HL-60/S4 (cell line): Measurements from ENCODE around the gene GDF10.

Source experiments
- in situ Hi-C: fragments of 300-500 bp; cut with MboI; formaldehyde crosslinking; loops from 2 replicates; pipeline ENCODE4 v1.14.3; 2022; ENCODE audit warnings: low sequenced_read_pairs

Gene GDF10

DNA sequence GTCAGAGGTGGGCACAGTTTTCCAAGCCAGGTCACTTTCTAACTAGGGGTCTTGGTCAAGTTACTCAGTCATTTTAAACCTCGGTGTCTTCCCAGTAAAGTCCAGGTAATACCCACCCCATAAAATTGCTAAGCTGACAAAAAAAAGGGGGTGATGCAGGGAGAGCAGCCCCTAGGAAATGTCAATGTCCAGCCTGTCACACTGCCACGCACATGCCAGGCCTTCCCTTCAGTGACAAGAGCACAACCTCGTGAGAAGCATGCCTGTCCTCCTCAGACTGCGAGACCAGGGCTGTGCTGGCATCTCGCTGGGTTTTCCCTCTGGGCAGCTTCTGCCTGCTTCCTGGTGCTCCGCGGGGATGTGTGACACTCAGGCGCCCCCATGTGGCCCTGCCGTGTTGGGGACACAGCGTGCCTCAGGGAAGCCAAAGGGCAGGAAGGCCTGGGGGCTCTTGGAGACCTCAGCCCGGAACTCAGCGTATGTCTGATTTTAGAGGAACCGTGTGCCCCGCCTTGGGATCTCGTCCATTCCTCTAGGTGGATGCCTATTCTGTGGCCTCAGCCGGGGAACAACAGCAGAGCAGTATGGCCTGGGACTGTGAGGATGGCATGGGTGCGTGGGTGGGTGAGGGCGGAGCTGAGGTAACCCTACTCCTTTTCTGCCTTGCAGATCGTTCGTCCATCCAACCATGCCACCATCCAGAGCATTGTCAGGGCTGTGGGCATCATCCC, 12.1 kb downstream of the GDF10 start:
- in situ Hi-C loops = loop anchor here (5.0 kb wide), 1 partner anchor 260 kb away; no protein-coding TSS in a partner anchor

DNA sequence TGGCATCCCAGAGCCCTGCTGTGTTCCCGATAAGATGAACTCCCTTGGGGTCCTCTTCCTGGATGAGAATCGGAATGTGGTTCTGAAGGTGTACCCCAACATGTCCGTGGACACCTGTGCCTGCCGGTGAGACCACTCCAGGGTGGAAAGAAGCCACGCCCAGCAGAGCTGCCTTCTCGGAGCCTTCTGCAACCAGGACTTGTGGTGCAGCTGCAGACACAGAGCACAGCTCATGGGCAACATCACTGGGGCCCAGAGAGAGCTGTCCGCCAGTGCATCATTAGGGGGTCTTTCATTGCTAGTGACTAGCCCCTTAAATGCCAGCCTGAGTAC, 12.6 kb downstream of the GDF10 start:
- in situ Hi-C loops = loop anchor here (5.0 kb wide), 1 partner anchor 260 kb away; no protein-coding TSS in a partner anchor

DNA sequence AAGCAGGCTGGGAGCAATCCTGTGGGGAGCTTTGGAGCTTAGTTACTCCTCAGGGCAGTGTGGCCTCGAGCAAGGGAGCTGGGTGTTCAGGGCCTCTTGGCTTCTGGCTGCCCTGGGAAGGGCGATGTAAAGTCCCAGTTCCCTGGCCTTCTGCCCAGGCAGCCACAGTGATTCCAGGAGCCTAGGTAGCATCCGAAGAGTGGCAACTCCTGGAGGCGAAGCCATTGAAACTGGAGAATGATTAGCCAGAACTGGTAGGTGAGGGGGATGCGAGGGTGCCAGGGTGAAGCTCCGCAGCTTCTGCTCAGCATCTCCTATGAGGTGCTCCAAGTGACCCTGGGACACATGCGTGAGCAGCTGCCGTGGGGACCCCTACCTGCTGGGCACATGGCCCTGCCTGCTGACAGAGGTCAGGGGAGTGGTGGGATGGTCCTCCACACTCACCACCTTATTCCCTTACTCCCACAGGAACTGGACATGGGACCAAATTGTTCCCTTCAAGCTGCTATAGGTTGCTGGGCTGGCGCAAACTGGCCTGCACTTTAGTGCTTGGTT, 14.5 kb downstream of the GDF10 start:
- in situ Hi-C loops = loop anchor here (5.0 kb wide), 1 partner anchor 262 kb away; no protein-coding TSS in a partner anchor

DNA sequence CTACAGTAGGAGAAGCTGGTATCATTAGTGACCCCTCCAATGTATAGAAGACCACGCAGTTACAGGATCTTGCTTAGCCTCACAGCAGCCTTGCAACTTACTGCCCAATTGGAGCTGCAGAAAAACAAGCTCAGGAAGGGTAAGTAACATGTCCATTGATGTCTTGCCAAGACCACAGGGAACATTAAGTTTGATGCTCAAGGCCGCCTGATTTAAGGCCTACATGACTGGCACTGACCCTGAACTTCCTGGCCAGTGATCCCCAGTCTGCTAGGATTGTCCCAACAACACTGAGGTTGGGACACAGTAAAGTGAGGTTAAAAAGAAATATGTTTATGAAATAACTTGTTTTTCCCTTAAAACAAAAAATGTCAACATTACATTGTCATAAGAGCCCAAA, 15.4 kb downstream of the GDF10 start:
- in situ Hi-C loops = no loop called here

DNA sequence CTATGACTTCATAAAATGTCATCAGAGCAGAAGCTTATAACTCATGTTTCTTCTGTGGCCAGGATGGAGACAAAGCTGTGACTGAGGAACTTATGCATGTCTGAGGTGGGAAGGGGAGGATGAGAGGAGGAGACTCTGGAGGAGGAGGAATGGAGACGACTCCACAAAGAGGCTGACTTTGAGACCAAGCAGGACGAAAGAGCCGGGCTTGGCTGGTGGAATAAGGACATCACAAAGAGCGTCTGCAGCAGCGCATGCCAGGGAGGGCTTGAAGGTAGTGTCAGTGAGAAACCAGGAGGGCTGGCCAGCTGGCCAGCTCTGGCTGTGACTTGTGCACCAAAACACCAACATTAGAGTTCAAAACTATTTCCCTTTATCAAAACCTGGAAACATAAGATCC, 16.1 kb downstream of the GDF10 start:
- in situ Hi-C loops = no loop called here

DNA sequence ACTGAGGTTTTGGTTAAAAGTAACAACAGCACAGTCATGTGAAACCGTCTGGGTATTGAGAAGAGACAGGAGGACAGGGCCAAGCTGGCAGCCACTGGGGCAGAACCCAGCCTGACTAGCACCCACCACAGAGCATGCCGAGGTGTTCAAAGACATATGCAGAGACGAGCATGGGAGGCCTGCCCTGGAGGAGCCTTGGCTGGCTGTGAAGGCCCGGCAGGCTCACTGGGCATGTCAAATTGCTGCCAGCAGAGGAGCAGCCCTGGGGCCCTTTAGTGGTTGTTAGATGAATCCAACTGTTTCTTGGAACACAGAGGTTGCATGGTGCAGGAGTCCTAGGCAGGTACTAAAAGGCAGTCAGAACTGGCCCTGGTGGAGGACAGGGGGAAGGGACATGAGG, 17.3 kb downstream of the GDF10 start:
- in situ Hi-C loops = no loop called here

DNA sequence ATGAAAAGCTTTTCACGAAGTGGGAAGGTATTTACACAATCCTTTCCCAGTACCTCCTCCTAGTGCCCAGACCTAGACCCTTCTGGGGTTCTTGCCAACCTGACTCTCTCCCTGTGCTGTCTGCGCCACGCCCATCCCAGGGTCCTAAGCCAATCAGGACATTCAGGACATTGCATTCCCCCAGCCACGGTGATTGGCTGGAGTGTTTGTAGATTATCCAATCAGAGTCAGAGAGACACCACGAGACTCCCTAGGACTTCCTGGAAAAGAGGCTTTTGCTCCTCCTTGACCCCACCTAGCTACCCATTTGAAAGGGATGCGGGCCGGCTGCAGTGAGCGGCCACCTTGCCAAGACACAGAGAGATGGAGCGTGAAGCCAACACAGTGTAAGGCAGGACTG, 18.7 kb downstream of the GDF10 start:
- in situ Hi-C loops = no loop called here

DNA sequence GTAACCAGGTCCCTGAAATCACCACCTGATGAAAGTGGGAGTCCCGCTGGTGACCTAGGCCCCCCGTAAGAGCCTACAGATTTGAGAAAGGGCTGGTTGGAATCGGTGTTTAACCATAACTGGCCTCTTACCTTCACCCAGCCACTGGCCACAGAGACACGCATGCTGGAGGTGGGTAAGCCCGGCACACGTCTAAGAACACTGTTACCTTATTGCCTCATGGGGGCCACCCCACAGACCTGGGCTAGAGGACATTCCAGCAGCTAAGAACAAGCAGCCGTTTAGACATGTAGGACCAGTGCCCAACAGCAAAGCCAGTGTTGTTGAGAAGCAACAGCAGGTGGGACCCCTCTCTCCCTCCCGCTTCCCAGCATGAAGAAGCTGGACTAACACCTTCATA, 19.8 kb downstream of the GDF10 start:
- in situ Hi-C loops = no loop called here

DNA sequence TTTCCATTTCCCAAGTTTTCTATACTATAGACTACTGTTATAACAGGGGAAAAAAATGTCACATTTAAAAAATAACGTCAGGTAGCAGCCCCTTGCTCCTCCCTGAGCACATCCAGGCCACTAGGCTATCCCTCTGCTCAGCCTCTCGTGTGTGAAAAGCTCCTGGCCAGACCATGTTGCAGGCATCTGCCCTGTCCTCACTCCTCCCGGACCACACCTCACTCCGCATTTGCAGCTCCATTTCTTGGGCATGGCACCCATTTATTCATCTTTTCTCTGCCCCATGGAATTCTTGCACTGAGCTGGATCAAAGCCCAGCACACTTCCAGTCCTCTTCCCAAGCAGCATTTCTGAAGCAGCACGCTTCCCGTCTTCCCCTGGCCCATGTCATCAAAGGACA, 20.8 kb downstream of the GDF10 start:
- in situ Hi-C loops = no loop called here

DNA sequence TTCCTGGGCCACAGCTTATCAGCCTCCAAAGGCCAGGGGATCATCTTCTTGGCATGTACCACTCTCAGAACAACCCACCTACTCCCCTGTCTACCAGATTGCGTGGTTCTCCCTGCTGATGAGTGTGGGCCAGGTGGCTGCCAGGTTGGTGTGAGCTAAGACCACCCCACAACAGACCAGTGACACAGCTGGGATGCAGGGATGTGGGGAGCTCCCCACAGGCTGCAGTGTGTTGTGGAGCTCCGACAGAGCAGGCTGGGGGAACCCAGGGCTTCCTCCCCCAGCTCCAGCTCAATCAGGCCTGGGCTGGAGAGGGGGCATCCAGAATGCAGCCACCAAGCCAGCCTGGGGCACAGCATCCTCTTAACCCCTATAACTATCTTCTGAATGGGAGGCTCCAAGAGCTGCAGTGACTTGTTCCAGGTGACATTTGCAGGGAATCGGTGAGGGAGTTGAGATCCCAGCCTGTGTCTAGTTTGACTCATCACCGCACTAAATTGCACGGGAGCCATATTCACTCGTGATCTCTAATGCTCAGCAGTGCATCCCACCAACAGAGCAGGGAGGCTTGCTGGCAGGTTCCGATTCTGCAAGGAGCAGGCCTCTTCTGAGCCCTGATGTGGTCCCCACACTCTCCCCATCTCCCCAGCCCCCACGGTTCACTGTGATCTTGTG, 21.7 kb downstream of the GDF10 start:
- in situ Hi-C loops = no loop called here

DNA sequence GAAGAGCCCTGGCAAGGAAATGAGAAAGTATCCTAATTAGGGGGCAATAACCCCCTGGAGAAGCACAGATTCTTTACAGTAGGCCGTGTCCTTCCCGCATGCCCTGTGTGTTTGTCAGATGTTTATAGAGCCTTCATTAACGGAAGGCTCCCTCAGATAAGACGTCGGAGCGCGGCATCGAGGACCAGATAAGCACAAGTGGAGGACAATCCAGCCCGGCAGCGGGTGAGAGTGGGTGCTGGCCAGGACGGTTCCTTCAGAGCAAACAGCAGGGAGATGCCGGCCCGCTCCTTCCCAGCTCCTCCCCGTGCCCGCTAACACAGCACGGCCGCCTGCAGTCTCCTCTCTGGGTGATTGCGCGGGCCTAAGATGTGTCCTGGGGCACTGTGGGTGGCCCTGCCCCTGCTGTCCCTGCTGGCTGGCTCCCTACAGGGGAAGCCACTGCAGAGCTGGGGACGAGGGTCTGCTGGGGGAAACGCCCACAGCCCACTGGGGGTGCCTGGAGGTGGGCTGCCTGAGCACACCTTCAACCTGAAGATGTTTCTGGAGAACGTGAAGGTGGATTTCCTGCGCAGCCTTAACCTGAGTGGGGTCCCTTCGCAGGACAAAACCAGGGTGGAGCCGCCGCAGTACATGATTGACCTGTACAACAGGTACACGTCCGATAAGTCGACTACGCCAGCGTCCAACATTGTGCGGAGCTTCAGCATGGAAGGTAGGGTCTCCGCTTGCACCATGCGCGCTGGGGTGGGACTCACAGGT, 22.5 kb downstream of the GDF10 start, which contains the start of gene GDF2:
Gene GDF2, plus strand, starts transcription at position 155 of the 762 bp plus-strand sequence. Its CDS starts 215 bp downstream, at position 370.
- in situ Hi-C loops = no loop called here

DNA sequence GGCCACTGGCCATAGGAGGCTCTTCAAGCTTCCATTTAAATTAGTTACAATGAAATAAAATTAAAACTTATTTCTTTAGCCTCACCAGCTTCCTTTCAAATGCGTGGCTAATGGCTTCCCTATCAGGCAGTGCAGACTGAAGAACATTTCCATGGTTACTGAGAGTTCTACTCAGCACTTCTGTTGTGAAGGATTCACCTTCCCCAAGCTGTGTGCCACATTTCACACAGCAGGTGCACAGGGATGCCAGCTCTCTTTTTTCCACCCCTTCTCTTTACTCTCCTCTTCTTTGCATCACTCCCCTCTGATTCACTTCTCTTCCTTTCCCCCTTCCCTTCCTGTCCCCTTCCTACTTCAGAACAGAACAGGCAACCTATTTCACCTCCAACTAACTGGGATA, 23.1 kb downstream of the GDF10 start:
- in situ Hi-C loops = no loop called here

DNA sequence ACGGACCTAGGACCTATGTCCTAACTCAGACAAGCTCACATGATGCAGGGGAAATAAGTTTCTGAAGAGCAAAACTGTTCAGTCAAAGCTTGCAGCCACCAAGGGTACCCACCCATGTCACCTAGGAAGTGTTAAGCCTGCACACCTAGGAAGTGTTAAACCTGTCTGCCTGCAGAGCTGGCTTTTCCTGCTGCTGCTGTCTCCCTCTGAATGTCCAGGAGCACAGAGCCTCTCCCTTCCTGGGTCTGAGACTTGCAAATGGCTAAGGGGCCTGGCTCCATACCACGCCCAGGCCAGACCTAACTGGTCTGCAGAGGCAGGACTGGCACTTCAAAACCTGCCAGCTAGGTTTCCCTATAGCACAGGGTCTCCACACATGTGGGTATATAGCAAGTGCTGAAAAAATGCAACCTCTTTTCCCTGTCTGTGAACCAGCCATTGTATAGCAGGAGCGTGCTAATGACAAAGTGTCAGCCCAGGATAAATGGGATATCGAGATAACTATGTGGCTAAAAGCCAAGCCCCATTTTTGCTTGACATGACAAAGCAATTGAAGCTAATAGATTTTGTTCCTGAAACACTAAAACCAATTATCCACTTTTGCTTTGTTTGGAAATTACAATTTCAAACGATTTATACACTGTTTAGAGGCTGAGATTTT, 23.8 kb downstream of the GDF10 start:
- in situ Hi-C loops = no loop called here

DNA sequence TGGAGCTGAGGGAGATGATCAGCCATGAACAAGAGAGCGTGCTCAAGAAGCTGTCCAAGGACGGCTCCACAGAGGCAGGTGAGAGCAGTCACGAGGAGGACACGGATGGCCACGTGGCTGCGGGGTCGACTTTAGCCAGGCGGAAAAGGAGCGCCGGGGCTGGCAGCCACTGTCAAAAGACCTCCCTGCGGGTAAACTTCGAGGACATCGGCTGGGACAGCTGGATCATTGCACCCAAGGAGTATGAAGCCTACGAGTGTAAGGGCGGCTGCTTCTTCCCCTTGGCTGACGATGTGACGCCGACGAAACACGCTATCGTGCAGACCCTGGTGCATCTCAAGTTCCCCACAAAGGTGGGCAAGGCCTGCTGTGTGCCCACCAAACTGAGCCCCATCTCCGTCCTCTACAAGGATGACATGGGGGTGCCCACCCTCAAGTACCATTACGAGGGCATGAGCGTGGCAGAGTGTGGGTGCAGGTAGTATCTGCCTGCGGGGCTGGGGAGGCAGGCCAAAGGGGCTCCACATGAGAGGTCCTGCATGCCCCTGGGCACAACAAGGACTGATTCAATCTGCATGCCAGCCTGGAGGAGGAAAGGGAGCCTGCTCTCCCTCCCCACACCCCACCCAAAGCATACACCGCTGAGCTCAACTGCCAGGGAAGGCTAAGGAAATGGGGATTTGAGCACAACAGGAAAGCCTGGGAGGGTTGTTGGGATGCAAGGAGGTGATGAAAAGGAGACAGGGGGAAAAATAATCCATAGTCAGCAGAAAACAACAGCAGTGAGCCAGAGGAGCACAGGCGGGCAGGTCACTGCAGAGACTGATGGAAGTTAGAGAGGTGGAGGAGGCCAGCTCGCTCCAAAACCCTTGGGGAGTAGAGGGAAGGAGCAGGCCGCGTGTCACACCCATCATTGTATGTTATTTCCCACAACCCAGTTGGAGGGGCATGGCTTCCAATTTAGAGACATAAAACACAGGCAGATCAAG, 25.6 kb downstream of the GDF10 start:
- in situ Hi-C loops = no loop called here

DNA sequence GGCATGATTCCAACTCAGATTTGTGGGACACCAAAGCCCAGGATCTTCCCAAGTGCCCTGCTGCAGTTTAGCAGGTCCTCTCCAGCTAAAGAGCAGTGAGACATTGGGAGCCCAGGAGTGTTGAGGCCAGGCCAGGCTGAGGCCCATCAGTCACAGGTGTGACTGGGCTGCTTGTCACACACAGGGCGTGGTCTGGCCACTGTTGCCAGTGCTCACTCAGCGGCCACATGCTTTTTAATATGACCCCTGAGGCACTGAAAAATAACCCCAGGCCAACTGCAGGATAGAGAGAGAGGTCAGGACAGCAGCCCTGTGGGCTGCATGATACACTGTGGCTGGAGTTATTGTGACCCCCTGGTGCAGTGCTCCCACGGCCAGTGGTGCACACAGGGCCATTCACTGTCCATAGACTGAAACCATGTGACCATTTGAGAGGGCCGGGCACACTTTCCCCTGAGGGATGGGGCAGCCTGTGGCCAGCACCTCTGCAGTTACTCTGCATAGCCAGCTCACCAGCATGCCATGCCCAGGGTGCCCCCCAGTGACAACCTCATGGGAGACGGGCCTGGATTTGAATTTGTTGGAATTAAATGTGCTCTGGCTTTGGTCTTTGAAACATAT, 26.4 kb downstream of the GDF10 start:
- in situ Hi-C loops = no loop called here

DNA sequence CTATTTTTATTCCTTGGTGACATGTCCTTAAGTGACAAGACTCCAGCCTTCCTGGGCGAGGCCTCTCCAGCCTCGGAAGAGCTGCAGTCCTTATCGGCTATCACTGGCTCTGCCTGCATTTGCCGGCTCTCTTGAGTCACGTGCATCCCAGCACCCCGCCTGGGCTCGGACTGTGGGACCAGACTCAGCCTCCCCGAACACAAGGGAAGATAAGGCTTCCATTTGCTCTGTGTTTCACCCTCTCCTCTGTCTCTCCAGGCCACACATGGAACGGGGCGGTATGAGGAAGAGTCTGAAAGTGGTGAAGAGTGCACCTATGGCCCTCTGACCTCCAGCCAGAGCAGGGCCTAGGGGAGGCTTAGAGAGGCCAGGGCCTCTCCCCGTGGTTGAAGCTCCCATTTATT, 26.9 kb downstream of the GDF10 start:
- in situ Hi-C loops = no loop called here

DNA sequence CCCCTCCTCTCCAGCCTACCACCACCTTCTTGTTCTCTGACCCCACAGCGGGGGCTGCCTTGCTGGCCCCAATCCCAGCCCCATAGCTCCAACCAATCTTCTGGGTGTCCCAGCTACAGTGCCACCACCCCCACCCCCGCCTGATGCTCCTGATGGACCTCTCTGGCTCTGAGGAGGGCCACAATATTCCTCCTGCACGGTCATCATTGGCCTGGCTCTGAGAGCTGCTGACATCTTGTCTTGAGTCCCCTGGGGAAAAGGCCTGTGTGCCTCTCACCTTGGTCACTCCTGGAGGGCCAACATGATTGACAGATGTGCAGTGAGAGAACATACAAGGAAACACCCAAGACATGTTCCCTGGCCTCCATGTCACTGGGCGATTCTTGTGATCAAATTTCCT, 29.9 kb downstream of the GDF10 start:
- in situ Hi-C loops = no loop called here

DNA sequence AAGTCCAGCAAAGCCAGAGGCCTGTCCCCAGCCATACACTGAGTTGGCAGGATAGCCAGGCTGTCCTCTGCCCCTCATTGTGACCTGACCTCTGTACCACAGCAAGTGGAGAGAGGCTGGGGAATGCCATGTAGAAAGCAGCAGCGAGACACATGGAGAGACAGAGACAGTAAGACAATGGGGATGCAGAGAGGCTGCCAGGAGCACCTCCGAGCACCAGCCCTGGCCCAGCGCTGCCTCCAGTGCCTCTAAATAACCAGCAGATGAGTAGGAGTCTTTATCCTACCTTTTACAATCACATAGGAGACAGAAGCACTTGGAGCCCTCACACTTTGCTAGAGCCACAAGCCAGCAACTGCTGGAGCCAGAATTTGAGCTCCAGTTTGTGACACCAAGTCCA, 30.4 kb downstream of the GDF10 start:
- in situ Hi-C loops = no loop called here

DNA sequence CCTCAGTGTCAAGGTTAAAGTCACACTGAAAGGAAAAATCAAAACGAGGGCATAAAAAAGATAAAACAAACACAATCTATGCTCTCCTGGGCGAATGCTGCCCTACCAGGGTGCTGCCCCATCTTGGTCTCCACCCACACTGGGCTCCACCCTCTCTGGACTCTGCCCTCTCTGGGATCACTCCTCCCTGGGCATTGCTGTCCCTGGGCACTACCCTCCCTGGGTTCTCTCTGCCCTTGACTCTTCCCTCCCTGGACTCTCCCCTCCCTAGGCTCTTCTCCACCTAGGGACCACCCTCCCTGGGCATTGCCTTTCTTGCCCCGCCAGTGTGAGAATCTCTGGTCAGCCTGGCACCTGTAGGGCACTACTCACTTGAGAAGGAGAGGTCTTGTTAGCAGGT, 30.8 kb downstream of the GDF10 start:
- in situ Hi-C loops = no loop called here
